Activated naive CD8-positive, alpha-beta T cell treated with anti-CD3 and anti-CD28 coated beads, Interleukin-2, amount 10 ng/mL, durations not matched to agents 7 days and 5 days (primary cell): ENCODE data around the gene RIMBP2. TPM values are rescaled to one million over a fixed set of nuclear protein-coding genes. Genes with fewer than 3 reads are reported as not detected.

Source experiments
- ATAC-seq: fragments of 150-1000 bp; cut with Tn5 transposase; one replicate; pipeline ENCODE4 v1.10.0; 2021; ENCODE audit warnings: low read depth, moderate library complexity
- POLR2A ChIA-PET: fragments of 350-600 bp; sonication (Branson Sonifier 250); formaldehyde crosslinking; loops from one replicate; lab custom pipeline; 2021; ENCODE audit warnings: antibody characterized with exemption; lab: Charles Lee
- DNase-seq: peaks from one replicate; pipeline ENCODE4 v3.0.0; 2021
- H3K27ac Mint-ChIP-seq: one replicate; pipeline ENCODE4 v1.8.0; 2022; ENCODE audit warnings: mild to moderate bottlenecking, mixed read lengths
- H3K27me3 Mint-ChIP-seq: one replicate; pipeline ENCODE4 v1.8.0; 2022; ENCODE audit warnings: mild to moderate bottlenecking, moderate library complexity, mixed read lengths
- H3K36me3 Mint-ChIP-seq: one replicate; pipeline ENCODE4 v1.8.0; 2021; ENCODE audit warnings: mild to moderate bottlenecking, mixed read lengths
- H3K4me1 Mint-ChIP-seq: one replicate; pipeline ENCODE4 v1.8.0; 2021; ENCODE audit warnings: mixed read lengths
- H3K4me3 Mint-ChIP-seq: one replicate; pipeline ENCODE4 v1.8.0; 2022; ENCODE audit warnings: mild to moderate bottlenecking, moderate library complexity, mixed read lengths
- H3K9me3 Mint-ChIP-seq: one replicate; pipeline ENCODE4 v1.8.0; 2021; ENCODE audit warnings: mixed read lengths
- total RNA-seq, 2 experiments: library from RNA; stranded (reverse); gene quantifications; one replicate each; pipeline ENCODE4 v1.2.3, GENCODE V29; 2021

RIMBP2 gene
- total RNA-seq, 2 experiments from 2014 or later = not detected

DNA sequence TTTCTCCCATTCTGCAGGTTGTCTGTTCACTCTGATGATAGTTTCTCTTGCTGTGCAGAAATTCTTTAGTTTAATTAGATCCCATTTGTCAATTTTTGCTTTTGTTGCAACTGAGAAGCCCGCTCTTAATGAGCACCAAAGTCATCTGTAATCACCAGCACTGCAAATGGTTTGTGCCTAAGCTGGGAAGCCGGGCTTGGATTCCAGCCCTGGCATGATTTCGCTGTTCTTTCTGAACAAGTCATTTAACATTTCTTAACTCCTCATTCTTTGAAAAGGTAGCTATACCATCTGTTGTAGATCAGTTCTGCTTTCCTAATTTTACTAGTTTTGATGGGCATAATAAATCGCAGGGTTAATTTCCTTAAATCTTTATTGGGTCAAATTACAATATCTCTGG is 346.3 kb downstream of the RIMBP2 start:
- Mint-ChIP-seq H3K27ac (no peak overlapping the region), H3K36me3 (no peaks in the 10 kb centered on the region), H3K9me3 (no peaks in the 10 kb centered on the region), H3K4me3 (no peak overlapping the region), H3K4me1 (no peaks in the 10 kb centered on the region), H3K27me3 (peaks cover 3% of the 10 kb centered on the region)
- DNase-seq (no peak), ATAC-seq (no peak)
- POLR2A ChIA-PET = no interaction called here

DNA sequence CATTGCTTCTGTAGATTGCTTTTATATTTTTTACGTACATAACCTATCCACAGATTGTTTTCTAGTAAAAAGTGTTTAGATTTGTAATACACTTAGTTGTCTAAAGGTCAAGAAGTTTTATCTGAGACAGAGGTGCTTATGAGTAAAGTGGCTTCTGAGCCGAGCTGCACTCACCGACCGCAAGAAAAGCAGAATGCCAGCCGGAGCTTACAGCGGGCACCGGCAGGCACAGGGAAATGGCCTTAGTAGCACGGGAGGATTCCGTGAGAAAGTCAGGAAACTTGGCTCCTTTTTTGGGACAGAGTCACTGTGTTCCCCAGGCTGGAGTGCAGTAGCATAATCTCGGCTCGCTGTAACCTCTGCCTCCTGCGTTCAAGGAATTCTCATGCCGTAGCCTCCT is 348.6 kb downstream of the RIMBP2 start:
- no peaks in the 10 kb centered on the region for H3K9me3 Mint-ChIP-seq
- H3K4me3 Mint-ChIP-seq = no peak overlapping the region
- H3K4me1 Mint-ChIP-seq = no peaks in the 10 kb centered on the region
- DNase-seq (no peak), ATAC-seq (no peak)
- POLR2A ChIA-PET = no interaction called here
- H3K36me3 Mint-ChIP-seq = no peaks in the 10 kb centered on the region
- no peak overlapping the region for H3K27ac Mint-ChIP-seq
- peaks cover 3% of the 10 kb centered on the region for H3K27me3 Mint-ChIP-seq

- H3K27me3 Mint-ChIP-seq = peaks cover 3% of the 10 kb centered on the region
- no peak overlapping the region for H3K27ac Mint-ChIP-seq
- H3K4me1 Mint-ChIP-seq = no peaks in the 10 kb centered on the region
- ATAC-seq (no peak), DNase-seq (no peak)
- POLR2A ChIA-PET = no interaction called here
- no peaks in the 10 kb centered on the region for H3K9me3 Mint-ChIP-seq
- no peak overlapping the region for H3K4me3 Mint-ChIP-seq
- H3K36me3 Mint-ChIP-seq = no peaks in the 10 kb centered on the region
Observed at GRCh38 chr12:130367003-130367402, 349.1 kb downstream of the RIMBP2 start.

GRCh38 chr12:130366159-130366558 is 349.9 kb downstream of the RIMBP2 start:
- POLR2A ChIA-PET = no interaction called here
- DNase-seq = no peak
- ATAC-seq = no peak
- H3K27me3 Mint-ChIP-seq = peaks cover 3% of the 10 kb centered on the region
- no peaks in the 10 kb centered on the region for H3K36me3 Mint-ChIP-seq
- no peaks in the 10 kb centered on the region for H3K9me3 Mint-ChIP-seq
- H3K4me3 Mint-ChIP-seq = no peak overlapping the region
- H3K27ac Mint-ChIP-seq = no peak overlapping the region
- H3K4me1 Mint-ChIP-seq = no peaks in the 10 kb centered on the region

- H3K27ac Mint-ChIP-seq = no peak overlapping the region
- H3K9me3 Mint-ChIP-seq = no peaks in the 10 kb centered on the region
- no peaks in the 10 kb centered on the region for H3K27me3 Mint-ChIP-seq
- H3K4me1 Mint-ChIP-seq = no peaks in the 10 kb centered on the region
- POLR2A ChIA-PET = no interaction called here
- H3K36me3 Mint-ChIP-seq = no peaks in the 10 kb centered on the region
- no peak overlapping the region for H3K4me3 Mint-ChIP-seq
- ATAC-seq (no peak), DNase-seq (no peak)
Observed at GRCh38 chr12:130364578-130364977, 351.5 kb downstream of the RIMBP2 start.

DNA sequence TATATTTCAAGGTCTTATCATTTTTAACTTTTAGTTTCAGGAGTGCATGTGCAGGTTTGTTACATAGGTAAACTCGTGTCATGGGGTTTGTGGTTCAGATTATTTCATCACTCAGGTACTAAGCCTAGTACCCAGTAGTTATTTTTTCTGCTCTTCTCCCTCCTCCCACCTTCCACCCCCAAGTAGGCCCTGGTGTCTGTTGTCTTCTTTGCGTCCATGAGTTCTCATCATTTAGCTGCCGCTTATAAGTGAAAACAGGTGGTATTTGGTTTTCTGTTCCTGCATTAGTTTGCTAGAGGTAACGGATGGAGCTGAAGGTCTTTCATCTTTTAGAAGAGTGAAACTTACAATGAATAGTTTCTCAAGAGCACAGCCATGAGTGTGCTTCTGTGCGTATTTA is 354.0 kb downstream of the RIMBP2 start:
- Mint-ChIP-seq H3K27me3 (no peaks in the 10 kb centered on the region), H3K4me1 (no peaks in the 10 kb centered on the region), H3K9me3 (no peaks in the 10 kb centered on the region), H3K27ac (no peak overlapping the region), H3K36me3 (no peaks in the 10 kb centered on the region), H3K4me3 (no peak overlapping the region)
- ATAC-seq (no peak), DNase-seq (no peak)
- POLR2A ChIA-PET = no interaction called here

- DNase-seq (no peak), ATAC-seq (no peak)
- H3K36me3 Mint-ChIP-seq = no peaks in the 10 kb centered on the region
- H3K27ac Mint-ChIP-seq = no peak overlapping the region
- POLR2A ChIA-PET = no interaction called here
- H3K4me1 Mint-ChIP-seq = peaks cover 2% of the 10 kb centered on the region
- H3K9me3 Mint-ChIP-seq = peaks cover 5% of the 10 kb centered on the region
- H3K4me3 Mint-ChIP-seq = no peak overlapping the region
- peaks cover 4% of the 10 kb centered on the region for H3K27me3 Mint-ChIP-seq
Observed at GRCh38 chr12:130357729-130358330, 358.3 kb downstream of the RIMBP2 start.

DNA sequence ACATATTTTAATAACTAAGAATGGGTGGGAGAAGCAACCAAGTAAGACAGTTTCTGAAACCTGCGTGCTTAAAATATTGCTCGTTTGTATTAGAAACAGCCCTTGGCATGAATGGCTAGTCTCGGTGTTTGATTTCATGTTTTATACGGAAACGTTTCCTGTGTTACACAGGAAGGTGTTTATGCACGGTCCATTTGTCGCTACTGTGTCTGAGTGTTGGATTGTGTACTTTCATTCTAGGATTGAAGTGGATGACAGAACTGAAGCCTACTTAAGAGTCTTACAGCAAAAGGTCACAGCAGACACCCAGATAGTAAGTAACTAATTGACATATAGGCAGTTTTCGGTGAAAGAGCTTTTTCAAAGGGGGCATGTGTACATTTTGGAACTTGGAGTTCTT is 358.9 kb downstream of the RIMBP2 start:
- ATAC-seq (no peak), DNase-seq (no peak)
- Mint-ChIP-seq H3K4me3 (no peak overlapping the region), H3K36me3 (no peaks in the 10 kb centered on the region), H3K9me3 (peaks cover 5% of the 10 kb centered on the region), H3K27ac (no peak overlapping the region), H3K27me3 (peaks cover 4% of the 10 kb centered on the region), H3K4me1 (peaks cover 2% of the 10 kb centered on the region)
- POLR2A ChIA-PET = no interaction called here

DNA sequence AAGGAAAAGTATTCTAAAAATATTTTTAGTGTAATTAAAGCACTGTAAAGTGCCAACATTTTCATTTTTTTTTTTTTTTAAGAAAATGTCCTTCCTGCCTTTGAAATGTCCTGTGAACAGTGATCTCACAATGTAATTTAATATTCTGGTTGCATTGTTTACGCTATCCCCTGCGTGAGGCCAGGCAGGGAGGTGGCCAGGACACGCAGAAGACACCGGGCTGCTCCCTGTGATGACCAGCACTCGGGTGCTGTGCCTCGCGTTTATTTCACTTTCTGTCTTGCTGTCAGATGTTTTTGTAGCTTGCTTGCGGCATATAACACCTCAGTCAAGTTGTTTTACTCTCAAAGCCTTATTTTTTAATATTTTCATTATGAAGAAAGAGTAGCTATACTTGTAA is 359.9 kb downstream of the RIMBP2 start:
- Mint-ChIP-seq H3K36me3 (no peaks in the 10 kb centered on the region), H3K27ac (no peak overlapping the region), H3K27me3 (peaks cover 5% of the 10 kb centered on the region), H3K4me3 (no peak overlapping the region), H3K4me1 (peaks cover 2% of the 10 kb centered on the region), H3K9me3 (peaks cover 5% of the 10 kb centered on the region)
- no peak for DNase-seq
- POLR2A ChIA-PET = no interaction called here
- no peak for ATAC-seq

DNA sequence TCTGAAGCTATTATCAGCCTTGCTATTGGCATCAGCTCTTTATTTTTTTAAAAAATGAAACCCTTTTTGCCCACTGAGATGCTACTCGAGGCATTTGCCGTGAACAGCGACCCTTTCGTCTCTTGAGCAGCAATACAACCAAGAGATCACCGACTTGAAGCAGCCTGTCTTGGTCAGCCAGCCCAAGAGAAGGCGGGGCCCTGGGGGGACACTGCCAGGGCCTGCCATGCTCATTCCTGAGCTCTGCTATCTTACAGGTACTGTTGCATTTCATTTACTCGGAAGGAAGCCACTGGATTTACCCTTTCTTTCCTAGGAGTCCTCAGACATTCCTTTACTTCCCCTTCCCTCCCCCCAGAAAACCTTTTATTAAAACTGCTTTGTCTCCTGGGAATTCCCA is 361.7 kb downstream of the RIMBP2 start:
- Mint-ChIP-seq H3K4me3 (no peak overlapping the region), H3K27me3 (peaks cover 6% of the 10 kb centered on the region), H3K36me3 (no peaks in the 10 kb centered on the region), H3K4me1 (peaks cover 2% of the 10 kb centered on the region), H3K27ac (no peak overlapping the region), H3K9me3 (peaks cover 5% of the 10 kb centered on the region)
- POLR2A ChIA-PET = no interaction called here
- ATAC-seq (no peak), DNase-seq (no peak)

DNA sequence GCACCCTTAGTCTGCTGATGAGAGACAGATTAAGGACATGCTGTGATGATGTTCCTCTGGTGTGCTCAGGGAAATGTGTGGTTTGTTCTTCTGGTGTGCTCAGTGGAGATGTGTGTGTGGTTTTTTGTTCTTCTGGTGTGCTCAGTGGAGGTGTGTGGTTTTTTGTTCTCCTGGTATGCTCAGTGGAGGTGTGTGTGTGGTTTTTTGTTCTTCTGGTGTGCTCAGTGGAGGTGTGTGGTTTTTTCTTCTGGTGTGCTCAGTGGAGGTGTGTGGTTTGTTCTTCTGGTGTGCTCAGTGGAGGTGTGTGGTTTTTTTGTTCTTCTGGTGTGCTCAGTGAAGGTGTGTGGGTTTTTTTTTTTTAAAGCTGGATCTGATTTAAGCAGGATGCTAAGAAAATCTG is 363.0 kb downstream of the RIMBP2 start:
- Mint-ChIP-seq H3K4me1 (peaks cover 2% of the 10 kb centered on the region), H3K36me3 (no peaks in the 10 kb centered on the region), H3K4me3 (no peak overlapping the region), H3K27ac (peak overlapping the region; percentile 45), H3K9me3 (peaks cover 5% of the 10 kb centered on the region), H3K27me3 (peaks cover 6% of the 10 kb centered on the region)
- ATAC-seq (no peak), DNase-seq (no peak)
- POLR2A ChIA-PET = no interaction called here

GRCh38 chr12:130351326-130351725 is 364.8 kb downstream of the RIMBP2 start:
- ATAC-seq (no peak), DNase-seq (no peak)
- Mint-ChIP-seq H3K4me1 (peaks cover 2% of the 10 kb centered on the region), H3K27ac (no peak overlapping the region), H3K9me3 (peaks cover 5% of the 10 kb centered on the region), H3K4me3 (no peak overlapping the region), H3K36me3 (no peaks in the 10 kb centered on the region), H3K27me3 (peaks cover 4% of the 10 kb centered on the region)
- POLR2A ChIA-PET = no interaction called here

DNA sequence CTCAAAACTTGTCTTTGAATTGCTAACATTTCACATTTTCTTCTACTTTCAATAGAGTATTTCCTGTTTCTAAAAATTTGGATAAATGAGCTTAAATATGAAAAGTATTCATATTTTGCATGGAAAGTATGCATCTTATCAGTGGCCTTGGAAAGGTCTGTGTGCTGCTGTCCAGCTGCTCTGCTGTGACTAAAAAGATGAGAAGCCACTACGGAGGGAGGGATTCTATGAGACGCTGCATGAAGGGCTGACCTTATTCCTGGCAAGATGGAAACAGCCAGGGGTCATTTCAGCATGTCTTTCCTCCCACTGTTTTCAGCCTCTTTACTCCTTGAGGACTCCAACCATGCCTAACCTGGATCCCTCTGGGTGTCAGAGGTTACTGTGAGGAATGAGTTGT is 365.4 kb downstream of the RIMBP2 start:
- Mint-ChIP-seq H3K27ac (no peak overlapping the region), H3K9me3 (peaks cover 5% of the 10 kb centered on the region), H3K4me3 (no peak overlapping the region), H3K4me1 (peaks cover 2% of the 10 kb centered on the region), H3K27me3 (peaks cover 4% of the 10 kb centered on the region), H3K36me3 (no peaks in the 10 kb centered on the region)
- POLR2A ChIA-PET = no interaction called here
- ATAC-seq = no peak
- no peak for DNase-seq

DNA sequence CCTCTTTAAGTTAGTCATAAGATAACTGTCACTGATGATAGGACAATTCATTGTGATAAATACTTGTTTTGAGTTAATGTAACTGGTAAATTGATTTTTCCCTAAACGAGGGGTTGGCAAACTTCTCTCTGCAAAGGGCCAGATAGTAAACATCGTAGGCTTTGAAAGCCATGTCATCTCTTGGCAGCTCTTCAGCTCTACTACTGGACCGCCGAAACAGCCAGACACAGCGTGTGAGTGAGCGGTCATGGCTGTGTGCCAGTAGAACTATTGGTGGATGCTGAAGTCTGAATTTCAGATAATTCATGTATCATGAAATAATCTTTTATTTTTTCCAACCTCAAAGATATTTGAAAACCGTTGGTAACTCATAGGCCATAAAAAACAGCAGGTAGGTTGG is 368.5 kb downstream of the RIMBP2 start:
- Mint-ChIP-seq H3K4me3 (no peak overlapping the region), H3K9me3 (no peaks in the 10 kb centered on the region), H3K27me3 (peaks cover 8% of the 10 kb centered on the region), H3K36me3 (no peaks in the 10 kb centered on the region), H3K27ac (no peak overlapping the region), H3K4me1 (no peaks in the 10 kb centered on the region)
- ATAC-seq = no peak
- POLR2A ChIA-PET = no interaction called here
- no peak for DNase-seq
